A549 (cell line): ENCODE data around the gene DPYD. TPM values are rescaled to one million over a fixed set of nuclear protein-coding genes. Genes with fewer than 3 reads are reported as not detected.

Experiments used
- ATAC-seq, 2 experiments: fragments of 200-7000 bp in 1 of 2; fragments of >200 bp in 1 of 2; cut with Nextera tagmentation in 1 of 2; cut with Tn5 transposase in 1 of 2; 3 replicates each; pipeline versions ENCODE4 v1.8.0 to v1.9.1; 2018 to 2020; ENCODE audit warnings: mild to moderate bottlenecking in 1 of 2, moderate library complexity in 1 of 2
- CTCF ChIA-PET: fragments of 300-600 bp; sonication (Branson Sonifier 250); formaldehyde crosslinking; extraction: SDS; loops from one replicate; lab custom pipeline; 2021; ENCODE audit warnings: antibody characterized with exemption, inconsistent platforms; lab: Yijun Ruan, JAX
- POLR2A ChIA-PET: fragments of 350-600 bp; formaldehyde crosslinking; extraction: SDS; loops from one replicate; lab custom pipeline; 2021; ENCODE audit warnings: antibody characterized with exemption, inconsistent platforms; lab: Yijun Ruan, JAX
- DNase-seq, 2 experiments: peaks; one replicate each; pipeline versions ENCODE4 v3.0.0 to v3.0.0-alpha.2; 2011 to 2016; ENCODE audit warnings: low read depth in 1 of 2, low spot score in 1 of 2
- FAIRE-seq: peaks from 2 replicates; lab custom pipeline; 2011; peaks lifted over from hg19 to GRCh38; lab: Jason Lieb, UNC
- H3K27ac ChIP-seq, 2 experiments: fragments of >200 bp; sonication (Bioruptor Twin); formaldehyde crosslinking; 3 replicates each; pipeline ENCODE4 v1.5.1; 2016 to 2017
- H3K4me1 ChIP-seq: fragments of >200 bp; sonication (Bioruptor Twin); formaldehyde crosslinking; 3 replicates; pipeline ENCODE4 v1.6.1; 2016
- H3K4me2 ChIP-seq: fragments of >200 bp; sonication (Bioruptor Twin); formaldehyde crosslinking; 3 replicates; pipeline ENCODE4 v1.6.1; 2016
- H3K4me3 ChIP-seq: fragments of >200 bp; sonication (Bioruptor Twin); formaldehyde crosslinking; 3 replicates; pipeline ENCODE4 v1.5.1; 2016
- H3K9me3 ChIP-seq: fragments of >200 bp; sonication (Bioruptor Twin); formaldehyde crosslinking; 3 replicates; pipeline ENCODE4 v1.6.1; 2016
- CBX8 ChIP-seq: fragments of 200-600 bp; sonication (generic); IDR thresholded peaks from 2 replicates; pipeline ENCODE4 v1.6.1; 2016
- EHMT2 ChIP-seq: fragments of 200-600 bp; sonication (generic); IDR thresholded peaks from 2 replicates; pipeline ENCODE4 v1.6.1; 2016; ENCODE audit warnings: antibody characterized with exemption, low read depth, mild to moderate bottlenecking, moderate library complexity
- FOSB ChIP-seq: fragments of 250-450 bp; sonication (Bioruptor Pico); IDR thresholded peaks from 2 replicates; pipeline ENCODE4 v1.5.0; 2020; ENCODE audit warnings: mild to moderate bottlenecking, moderate library complexity
- HOXB5 ChIP-seq: fragments of 250-450 bp; sonication (Bioruptor Pico); IDR thresholded peaks from 2 replicates; pipeline ENCODE4 v1.5.0; 2020; ENCODE audit warnings: mild to moderate bottlenecking, moderate library complexity
- KDM1A ChIP-seq: fragments of 200-600 bp; sonication (generic); IDR thresholded peaks from 2 replicates; pipeline ENCODE4 v1.6.1; 2016; ENCODE audit warnings: low read depth, mild to moderate bottlenecking
- MAFK ChIP-seq: fragments of 450-650 bp; IDR thresholded peaks from 2 replicates; pipeline ENCODE4 v1.6.1; 2014; ENCODE audit not compliant: partially characterized antibody
- MAZ ChIP-seq: fragments of 150-350 bp; IDR thresholded peaks from 2 replicates; pipeline ENCODE4 v1.6.1; 2014; ENCODE audit warnings: antibody characterized with exemption, low read depth, low read length, borderline replicate concordance
- NPAS2 ChIP-seq: fragments of 250-450 bp; sonication (Bioruptor Pico); IDR thresholded peaks from 2 replicates; pipeline ENCODE4 v1.8.0; 2022; ENCODE audit warnings: mild to moderate bottlenecking, moderate library complexity, borderline replicate concordance
- NR3C1 ChIP-seq: fragments of >200 bp; sonication (Bioruptor Twin); formaldehyde crosslinking; IDR thresholded peaks from 3 replicates; pipeline ENCODE4 v1.6.1; 2017
- PBX3 ChIP-seq: IDR thresholded peaks from 2 replicates; pipeline ENCODE4 v1.6.1; 2012
- POLR2AphosphoS2 ChIP-seq: conservative IDR thresholded peaks from 2 replicates; pipeline ENCODE4 v1.6.1; 2012; ENCODE audit warnings: low read length, improper control_type of control experiment, inconsistent platforms
- RCOR1 ChIP-seq: fragments of 150-350 bp; IDR thresholded peaks from 2 replicates; pipeline ENCODE4 v1.6.1; 2014; ENCODE audit warnings: antibody characterized with exemption, low read length, low read depth
- RNF2 ChIP-seq: fragments of 200-600 bp; sonication (generic); IDR thresholded peaks from 2 replicates; pipeline ENCODE4 v1.6.1; 2016; ENCODE audit warnings: low read depth, mild to moderate bottlenecking, antibody characterized with exemption, moderate library complexity, borderline replicate concordance
- SMC3 ChIP-seq: fragments of >200 bp; sonication (Bioruptor Twin); formaldehyde crosslinking; IDR thresholded peaks from 3 replicates; pipeline ENCODE4 v1.6.1; 2018; ENCODE audit warnings: inconsistent platforms
- TFCP2L1 ChIP-seq: fragments of 250-450 bp; sonication (Bioruptor Pico); IDR thresholded peaks from 2 replicates; pipeline ENCODE4 v1.5.0; 2021; ENCODE audit warnings: mild to moderate bottlenecking
- TP53 ChIP-seq: fragments of 250-450 bp; sonication (Bioruptor Pico); IDR thresholded peaks from 2 replicates; pipeline ENCODE4 v1.5.0; 2021; ENCODE audit warnings: mild to moderate bottlenecking, moderate library complexity
- ZFP36 ChIP-seq: fragments of 450-650 bp; IDR thresholded peaks from 2 replicates; pipeline ENCODE4 v1.6.1; 2014; ENCODE audit warnings: borderline replicate concordance; ENCODE audit not compliant: partially characterized antibody
- WGBS: methylation state at CpG from one replicate; pipeline ENCODE4 v1.1.6; 2017; ENCODE audit errors: missing lambda C conversion rate; 5-methylcytosine and 5-hydroxymethylcytosine counted together
- polyA plus RNA-seq, 4 experiments: library from polyadenylated mRNA; depleted of rRNA in 3 of 4; stranded (reverse); fragments of >200 nt; fragmentation: RNase III in 1 of 4; extraction: RNeasy Plus Mini Kit Qiagen cat#74134 plus additional on column Dnase treatment in 1 of 4; gene quantifications; 2 replicates in 3 of 4; 3 replicates in 1 of 4; pipeline ENCODE4 v1.2.3, GENCODE V29; 2011 to 2017
- TF ChIP-seq, protein P1 (sequence below): fragments of 150-350 bp; IDR thresholded peaks from 2 replicates; pipeline ENCODE4 v1.6.1; 2014; ENCODE audit warnings: low read depth, mild to moderate bottlenecking, low read length
- TF ChIP-seq, protein P2 (sequence below): IDR thresholded peaks from 2 replicates; pipeline ENCODE4 v1.6.1; 2012; ENCODE audit warnings: low read depth, borderline replicate concordance
- TF ChIP-seq, protein P3 (sequence below): fragments of >200 bp; sonication (Bioruptor Twin); formaldehyde crosslinking; IDR thresholded peaks from 3 replicates; pipeline ENCODE4 v1.6.1; 2016
- TF ChIP-seq, protein P4 (sequence below): fragments of 200-600 bp; sonication (generic); IDR thresholded peaks from 2 replicates; pipeline ENCODE4 v1.6.1; 2016; ENCODE audit warnings: antibody characterized with exemption, mild to moderate bottlenecking, moderate library complexity

Gene DPYD
- polyA plus RNA-seq, 2 of the 4 experiments (the other 2 are of a cell fraction) = 5.9 to 7.5 TPM

DNA sequence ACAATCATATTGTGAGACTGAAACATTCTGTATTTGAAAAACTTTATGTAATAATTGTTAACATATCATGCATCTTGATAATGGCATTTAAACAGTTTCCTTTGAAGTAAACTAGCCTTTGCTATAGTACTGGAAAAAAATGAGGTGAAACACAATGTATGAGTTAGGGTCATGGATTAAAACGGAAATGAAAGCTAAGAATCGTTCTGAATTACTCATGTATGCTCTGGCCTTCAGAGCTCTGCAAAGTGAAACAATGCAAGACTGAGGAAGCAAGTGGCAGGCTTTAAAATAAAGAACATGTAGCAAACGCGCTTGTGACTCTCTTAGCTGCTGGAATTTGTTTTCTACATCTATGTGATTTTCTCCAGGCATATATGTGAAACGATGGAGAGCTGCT is 317.1 kb downstream of the DPYD start:
- ATAC-seq (no peak), FAIRE-seq (no peak), DNase-seq (no peak)
- CTCF ChIA-PET = no interaction called here
- TF ChIP-seq, protein P1, sequence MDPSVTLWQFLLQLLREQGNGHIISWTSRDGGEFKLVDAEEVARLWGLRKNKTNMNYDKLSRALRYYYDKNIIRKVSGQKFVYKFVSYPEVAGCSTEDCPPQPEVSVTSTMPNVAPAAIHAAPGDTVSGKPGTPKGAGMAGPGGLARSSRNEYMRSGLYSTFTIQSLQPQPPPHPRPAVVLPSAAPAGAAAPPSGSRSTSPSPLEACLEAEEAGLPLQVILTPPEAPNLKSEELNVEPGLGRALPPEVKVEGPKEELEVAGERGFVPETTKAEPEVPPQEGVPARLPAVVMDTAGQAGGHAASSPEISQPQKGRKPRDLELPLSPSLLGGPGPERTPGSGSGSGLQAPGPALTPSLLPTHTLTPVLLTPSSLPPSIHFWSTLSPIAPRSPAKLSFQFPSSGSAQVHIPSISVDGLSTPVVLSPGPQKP = no peak
- TF ChIP-seq MAFK (no peak), CBX8 (no peak), NR3C1 (no peak), FOSB (CRISPR knock-in tag) (no peak), POLR2AphosphoS2 (no peak), TFCP2L1 (CRISPR knock-in tag) (no peak), RCOR1 (no peak), RNF2 (no peak), PBX3 (no peak), HOXB5 (CRISPR knock-in tag) (no peak), EHMT2 (no peak), KDM1A (no peak), MAZ (no peak), TP53 (CRISPR knock-in tag) (no peak), ZFP36 (no peak), NPAS2 (CRISPR knock-in tag) (no peak)
- TF ChIP-seq, protein P2, sequence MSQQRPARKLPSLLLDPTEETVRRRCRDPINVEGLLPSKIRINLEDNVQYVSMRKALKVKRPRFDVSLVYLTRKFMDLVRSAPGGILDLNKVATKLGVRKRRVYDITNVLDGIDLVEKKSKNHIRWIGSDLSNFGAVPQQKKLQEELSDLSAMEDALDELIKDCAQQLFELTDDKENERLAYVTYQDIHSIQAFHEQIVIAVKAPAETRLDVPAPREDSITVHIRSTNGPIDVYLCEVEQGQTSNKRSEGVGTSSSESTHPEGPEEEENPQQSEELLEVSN = no peak
- TF ChIP-seq, protein P3, sequence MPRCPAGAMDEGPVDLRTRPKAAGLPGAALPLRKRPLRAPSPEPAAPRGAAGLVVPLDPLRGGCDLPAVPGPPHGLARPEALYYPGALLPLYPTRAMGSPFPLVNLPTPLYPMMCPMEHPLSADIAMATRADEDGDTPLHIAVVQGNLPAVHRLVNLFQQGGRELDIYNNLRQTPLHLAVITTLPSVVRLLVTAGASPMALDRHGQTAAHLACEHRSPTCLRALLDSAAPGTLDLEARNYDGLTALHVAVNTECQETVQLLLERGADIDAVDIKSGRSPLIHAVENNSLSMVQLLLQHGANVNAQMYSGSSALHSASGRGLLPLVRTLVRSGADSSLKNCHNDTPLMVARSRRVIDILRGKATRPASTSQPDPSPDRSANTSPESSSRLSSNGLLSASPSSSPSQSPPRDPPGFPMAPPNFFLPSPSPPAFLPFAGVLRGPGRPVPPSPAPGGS = no peak
- no peaks in the 10 kb centered on the region for H3K9me3 ChIP-seq
- no peak overlapping the region for H3K27ac ChIP-seq
- H3K4me3 ChIP-seq = no peak overlapping the region
- 0 out of 3 replicates have a peak, but pooled peaks cover 6% of the 10 kb centered on the region for H3K4me1 ChIP-seq
- H3K4me2 ChIP-seq = no peak overlapping the region
- 64% methylated on average over 5 of the region's 5 CpGs for WGBS
- POLR2A ChIA-PET = no interaction called here

DNA sequence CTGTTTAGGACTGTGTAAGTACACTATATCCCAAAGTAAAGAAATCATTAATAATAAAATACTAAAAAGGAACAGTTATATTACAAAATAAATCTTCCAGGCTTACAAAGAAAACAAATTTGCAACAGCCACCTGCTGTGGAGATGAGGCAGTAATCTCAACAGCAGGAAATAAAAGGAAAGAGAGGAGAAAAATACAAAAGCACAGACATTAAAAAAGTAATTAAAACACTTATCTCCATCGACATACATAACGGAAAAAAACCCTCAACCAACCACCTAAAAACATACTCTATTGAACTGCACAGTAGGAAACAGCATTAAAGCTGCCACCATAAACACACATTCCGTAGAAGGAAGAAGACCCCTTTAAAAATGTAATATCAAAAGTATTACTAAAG is 317.6 kb downstream of the DPYD start:
- ATAC-seq (no peak), DNase-seq (no peak), FAIRE-seq (no peak)
- H3K4me1 ChIP-seq = 0 out of 3 replicates have a peak, but pooled peaks cover 6% of the 10 kb centered on the region
- 85% methylated on average over 3 of the region's 3 CpGs for WGBS
- POLR2A ChIA-PET = no interaction called here
- H3K9me3 ChIP-seq = no peaks in the 10 kb centered on the region
- H3K4me2 ChIP-seq = no peak overlapping the region
- H3K27ac ChIP-seq = no peak overlapping the region
- H3K4me3 ChIP-seq = no peak overlapping the region
- CTCF ChIA-PET = no interaction called here
- TF ChIP-seq, protein P4, sequence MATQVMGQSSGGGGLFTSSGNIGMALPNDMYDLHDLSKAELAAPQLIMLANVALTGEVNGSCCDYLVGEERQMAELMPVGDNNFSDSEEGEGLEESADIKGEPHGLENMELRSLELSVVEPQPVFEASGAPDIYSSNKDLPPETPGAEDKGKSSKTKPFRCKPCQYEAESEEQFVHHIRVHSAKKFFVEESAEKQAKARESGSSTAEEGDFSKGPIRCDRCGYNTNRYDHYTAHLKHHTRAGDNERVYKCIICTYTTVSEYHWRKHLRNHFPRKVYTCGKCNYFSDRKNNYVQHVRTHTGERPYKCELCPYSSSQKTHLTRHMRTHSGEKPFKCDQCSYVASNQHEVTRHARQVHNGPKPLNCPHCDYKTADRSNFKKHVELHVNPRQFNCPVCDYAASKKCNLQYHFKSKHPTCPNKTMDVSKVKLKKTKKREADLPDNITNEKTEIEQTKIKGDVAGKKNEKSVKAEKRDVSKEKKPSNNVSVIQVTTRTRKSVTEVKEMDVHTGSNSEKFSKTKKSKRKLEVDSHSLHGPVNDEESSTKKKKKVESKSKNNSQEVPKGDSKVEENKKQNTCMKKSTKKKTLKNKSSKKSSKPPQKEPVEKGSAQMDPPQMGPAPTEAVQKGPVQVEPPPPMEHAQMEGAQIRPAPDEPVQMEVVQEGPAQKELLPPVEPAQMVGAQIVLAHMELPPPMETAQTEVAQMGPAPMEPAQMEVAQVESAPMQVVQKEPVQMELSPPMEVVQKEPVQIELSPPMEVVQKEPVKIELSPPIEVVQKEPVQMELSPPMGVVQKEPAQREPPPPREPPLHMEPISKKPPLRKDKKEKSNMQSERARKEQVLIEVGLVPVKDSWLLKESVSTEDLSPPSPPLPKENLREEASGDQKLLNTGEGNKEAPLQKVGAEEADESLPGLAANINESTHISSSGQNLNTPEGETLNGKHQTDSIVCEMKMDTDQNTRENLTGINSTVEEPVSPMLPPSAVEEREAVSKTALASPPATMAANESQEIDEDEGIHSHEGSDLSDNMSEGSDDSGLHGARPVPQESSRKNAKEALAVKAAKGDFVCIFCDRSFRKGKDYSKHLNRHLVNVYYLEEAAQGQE = no peak
- TF ChIP-seq SMC3 = no peak
